IMR-90 (cell line): ENCODE data around the gene MEIS2.

Source experiments
- CHD1 ChIP-seq: IDR thresholded peaks from 2 replicates; pipeline ENCODE4 v1.6.1; 2012; ENCODE audit warnings: low read depth, low read length, improper control_type of control experiment
- USF2 ChIP-seq: fragments of 150-350 bp; IDR thresholded peaks from 2 replicates; pipeline ENCODE4 v1.6.1; 2017; ENCODE audit warnings: mild to moderate bottlenecking, antibody characterized with exemption, low read length, low read depth
- TF ChIP-seq, protein P1 (sequence below): conservative IDR thresholded peaks from 2 replicates; pipeline ENCODE4 v1.5.1; 2012; ENCODE audit warnings: mild to moderate bottlenecking, low read depth, low read length, improper control_type of control experiment

DNA sequence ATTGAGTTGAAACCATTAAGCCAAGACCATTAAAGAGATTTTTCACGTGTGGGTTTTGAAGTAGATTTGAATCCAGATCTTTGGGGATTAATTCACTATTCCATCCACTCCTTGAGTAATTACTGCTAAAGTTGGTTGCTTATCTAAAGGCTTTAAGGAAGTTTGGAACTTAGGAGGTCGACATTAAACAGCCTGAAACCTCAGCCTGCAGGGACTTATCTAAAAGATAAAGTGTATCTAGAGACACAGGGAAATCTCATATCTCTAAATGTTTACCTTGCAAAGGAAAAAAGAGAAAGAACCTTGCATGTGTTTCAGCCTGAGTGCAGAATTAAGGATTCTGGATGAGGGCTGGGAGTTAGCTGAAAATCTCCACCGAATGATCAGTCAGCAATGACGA, 158.6 kb downstream of the MEIS2 start:
- TF ChIP-seq, protein P1, sequence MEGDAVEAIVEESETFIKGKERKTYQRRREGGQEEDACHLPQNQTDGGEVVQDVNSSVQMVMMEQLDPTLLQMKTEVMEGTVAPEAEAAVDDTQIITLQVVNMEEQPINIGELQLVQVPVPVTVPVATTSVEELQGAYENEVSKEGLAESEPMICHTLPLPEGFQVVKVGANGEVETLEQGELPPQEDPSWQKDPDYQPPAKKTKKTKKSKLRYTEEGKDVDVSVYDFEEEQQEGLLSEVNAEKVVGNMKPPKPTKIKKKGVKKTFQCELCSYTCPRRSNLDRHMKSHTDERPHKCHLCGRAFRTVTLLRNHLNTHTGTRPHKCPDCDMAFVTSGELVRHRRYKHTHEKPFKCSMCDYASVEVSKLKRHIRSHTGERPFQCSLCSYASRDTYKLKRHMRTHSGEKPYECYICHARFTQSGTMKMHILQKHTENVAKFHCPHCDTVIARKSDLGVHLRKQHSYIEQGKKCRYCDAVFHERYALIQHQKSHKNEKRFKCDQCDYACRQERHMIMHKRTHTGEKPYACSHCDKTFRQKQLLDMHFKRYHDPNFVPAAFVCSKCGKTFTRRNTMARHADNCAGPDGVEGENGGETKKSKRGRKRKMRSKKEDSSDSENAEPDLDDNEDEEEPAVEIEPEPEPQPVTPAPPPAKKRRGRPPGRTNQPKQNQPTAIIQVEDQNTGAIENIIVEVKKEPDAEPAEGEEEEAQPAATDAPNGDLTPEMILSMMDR, result no peak
- TF ChIP-seq USF2, result no peak
- no peak for TF ChIP-seq CHD1
